ENCODE data around the gene JADE1.

JADE1 gene

DNA sequence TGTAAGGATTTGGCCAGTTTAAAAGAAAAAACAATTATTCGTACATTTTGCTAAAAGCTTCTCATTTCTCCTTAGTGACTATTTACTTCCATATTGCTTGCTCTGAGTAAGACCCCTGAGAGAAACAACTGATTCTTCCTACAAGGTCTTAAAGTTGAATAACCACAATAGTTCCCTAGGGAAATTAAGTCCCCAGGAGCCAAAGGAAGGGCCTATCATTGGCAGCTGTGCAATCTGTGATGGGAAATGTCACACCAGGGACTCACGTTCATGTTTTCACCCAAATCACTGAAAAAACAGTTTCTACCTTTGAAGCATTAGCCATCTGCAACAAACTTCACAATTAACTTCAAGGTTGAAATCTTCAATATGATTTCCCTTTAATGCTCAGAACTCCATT, 66.7 kb downstream of the JADE1 start:
- peak; percentile 28 for DNase-seq (ENCODE audit: low spot score)

DNA sequence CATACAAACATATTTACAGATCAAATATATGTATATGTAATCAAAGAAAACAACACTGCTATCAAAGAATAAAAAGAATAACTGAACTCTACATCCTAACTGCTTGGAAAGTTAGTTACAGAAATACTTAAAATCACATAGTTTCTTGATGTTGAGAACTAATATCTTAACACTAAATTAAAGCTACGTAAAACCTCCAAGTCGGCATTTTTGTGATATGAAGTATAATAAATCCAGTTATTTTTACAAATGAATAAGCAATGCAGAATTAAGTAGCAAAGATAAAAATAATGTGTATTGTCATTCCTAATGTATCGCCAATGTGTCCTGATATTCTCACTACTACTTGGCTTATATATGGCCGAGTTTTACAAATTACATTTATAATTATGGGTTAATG, 68.4 kb downstream of the JADE1 start:
- no peak for DNase-seq (ENCODE audit: low spot score)

DNA sequence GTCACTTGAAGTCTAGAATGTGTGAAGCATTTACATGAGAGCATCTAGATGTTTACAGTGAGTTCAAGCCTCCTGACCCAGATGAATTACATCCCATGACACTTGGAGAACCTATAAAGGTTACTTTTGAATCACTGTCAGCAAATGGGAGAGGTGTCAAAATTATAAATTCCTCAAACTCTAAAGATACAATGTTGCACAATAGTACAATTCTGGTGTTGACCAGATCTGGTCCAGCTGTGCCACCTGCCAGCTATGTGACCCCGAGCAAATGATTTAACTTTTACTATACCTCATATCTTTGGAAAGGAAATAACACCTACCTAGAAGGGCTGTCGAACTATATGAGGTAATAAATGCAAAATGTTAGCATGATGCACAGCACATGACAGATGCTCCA, 69.8 kb downstream of the JADE1 start:
- no peak for DNase-seq (ENCODE audit: low spot score)

DNA sequence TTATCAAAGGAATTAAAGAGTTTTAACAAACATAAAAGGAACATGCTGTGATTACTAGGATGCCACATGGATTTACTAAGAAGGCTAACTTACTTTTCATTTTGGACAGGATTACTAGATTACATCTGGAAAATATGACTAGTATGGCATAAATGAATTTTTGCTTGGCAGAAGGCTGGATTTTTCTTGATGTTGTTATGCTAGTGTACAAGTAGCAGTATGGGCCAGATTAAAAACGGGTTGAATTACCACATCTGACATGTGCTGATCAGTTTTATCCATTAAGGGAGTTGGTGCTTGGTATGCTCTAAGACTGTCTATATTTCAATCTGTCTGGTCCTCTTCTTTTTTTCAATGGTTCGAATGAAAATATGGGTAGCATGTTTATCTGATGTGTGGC, 70.5 kb downstream of the JADE1 start:
- no peak for DNase-seq (ENCODE audit: low spot score)

DNA sequence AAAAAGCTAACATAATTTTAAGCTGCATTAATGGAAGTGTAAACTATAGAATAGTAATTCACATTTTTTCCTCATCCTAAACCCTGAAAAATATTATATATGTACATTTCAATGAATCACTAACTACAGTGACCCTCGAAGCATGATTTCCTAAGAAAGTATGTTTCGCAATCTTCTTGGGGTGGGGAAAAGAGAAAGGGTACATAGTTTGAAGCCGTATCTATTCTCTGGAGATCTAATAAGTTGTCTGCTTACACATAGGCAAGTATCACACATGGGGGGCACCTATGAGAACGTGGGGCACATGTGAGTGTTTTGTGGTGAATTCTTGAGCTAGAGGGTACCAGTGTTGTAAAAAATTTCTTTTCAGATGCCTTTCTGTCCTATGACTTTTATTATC, 71.2 kb downstream of the JADE1 start:
- DNase-seq (ENCODE audit: low spot score), result no peak

DNA sequence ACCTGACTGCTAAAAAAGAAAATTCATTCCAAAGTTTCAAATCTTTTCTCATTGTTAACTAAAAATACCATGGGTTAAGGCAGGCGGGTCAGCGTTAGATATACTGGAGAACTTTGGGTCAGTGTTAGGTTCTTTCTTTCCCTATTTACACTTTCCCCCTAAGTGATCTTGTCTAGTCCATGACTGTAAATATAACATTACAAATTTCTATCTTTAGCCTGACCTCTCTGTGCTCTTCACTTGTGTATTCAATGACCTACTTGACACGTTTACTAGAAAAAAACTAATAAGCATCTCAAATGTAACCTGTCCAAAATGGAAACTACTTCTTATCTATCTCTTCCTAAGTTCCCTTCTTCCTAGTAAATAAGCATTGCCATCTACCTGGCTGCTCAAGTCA, 95.3 kb downstream of the JADE1 start:
- DNase-seq (ENCODE audit: low spot score), result no peak

DNA sequence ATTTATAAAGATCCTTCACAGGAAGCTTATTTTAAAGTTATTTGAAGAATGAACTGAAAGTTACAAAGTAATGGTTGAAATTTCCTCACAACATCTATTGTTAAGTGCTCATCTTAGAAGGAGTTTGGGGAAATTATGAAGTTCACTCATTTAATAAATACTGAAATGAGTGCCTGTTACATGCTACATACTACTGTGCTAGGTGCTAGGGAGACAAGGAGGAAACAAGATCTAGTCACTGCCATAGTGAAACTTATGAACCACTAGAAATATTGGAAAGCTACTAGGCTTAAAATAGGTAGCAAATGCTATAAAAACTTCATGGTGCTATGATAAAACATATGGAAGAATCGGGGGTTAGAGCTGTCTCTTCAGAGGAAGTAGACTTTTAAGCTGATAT, 97.1 kb downstream of the JADE1 start:
- DNase-seq (ENCODE audit: low spot score), result no peak

DNA sequence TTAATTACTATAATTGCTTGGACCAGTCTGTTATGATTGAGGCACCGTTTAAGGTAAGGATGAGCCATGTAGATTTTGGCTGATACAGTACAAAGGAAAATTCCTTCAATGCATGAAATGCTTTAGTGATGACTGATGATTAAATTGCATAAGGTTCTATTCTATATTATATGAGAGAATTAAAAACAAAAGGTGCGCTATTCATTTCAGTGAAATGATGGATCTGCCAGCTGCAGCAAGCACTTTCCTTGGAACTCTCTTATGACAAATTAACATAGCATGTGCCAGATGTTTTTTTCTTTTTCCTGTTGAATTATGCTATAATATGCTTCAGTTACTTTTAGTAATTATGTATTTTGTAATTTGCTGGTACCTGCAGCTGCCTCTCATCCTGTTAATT, 98.5 kb downstream of the JADE1 start:
- DNase-seq (ENCODE audit: low spot score), result no peak

DNA sequence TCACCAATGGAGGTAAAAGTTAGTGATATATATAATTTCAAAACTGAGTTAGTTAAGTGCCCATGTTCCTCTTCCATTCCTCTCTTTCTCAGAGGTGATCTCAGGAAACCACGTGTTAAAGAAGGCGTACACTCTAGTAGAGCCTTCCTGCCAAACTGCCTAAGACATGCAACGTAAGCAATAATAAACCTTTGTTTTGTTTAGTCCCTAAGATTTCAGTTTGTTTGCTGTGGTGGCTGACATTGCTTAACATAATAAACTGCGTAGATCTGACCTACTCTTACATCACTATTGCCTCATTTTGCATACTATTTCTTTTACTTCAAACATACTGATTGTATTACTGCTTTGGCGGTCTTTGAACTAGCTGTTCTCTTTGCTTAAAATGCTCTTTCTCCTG, 99.2 kb downstream of the JADE1 start:
- DNase-seq (ENCODE audit: low spot score), result no peak

DNA sequence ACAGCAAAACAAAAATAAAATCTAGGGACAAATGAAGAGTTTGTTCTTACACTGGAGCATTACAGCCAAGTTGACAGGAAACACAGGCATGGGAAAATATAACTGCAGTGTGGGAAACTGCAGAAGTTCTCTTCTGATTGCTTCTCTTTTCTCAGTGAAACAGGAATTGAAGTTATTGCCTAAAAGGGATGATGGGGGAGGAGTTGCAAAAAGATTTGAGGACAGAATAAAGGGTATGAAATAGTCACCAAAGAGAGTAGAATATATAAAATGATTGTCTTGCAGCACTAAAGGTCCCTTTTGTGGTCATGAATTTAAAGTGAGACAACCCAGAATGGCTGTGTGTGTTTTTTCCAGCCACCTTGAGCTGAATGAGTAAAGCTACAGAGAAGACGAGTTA, 103.7 kb downstream of the JADE1 start:
- DNase-seq (ENCODE audit: low spot score), result peak; percentile 42

DNA sequence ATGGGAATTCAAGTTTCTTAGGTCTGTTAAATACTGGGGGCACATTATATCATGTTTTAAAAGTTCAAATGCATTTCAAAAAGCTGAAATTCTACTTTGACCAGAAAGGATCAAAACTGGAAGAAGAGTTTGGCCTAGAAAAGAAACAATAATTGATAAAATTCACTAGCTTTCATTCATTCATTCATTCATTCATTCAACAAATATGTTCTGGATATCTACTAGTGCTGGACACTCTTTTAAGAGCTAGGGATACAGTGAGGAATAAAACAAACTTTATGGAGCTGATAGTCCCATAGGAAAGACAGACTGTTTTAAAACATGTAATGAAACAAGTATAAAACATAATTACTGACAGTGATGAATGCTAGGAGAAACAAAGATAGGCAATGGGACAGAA, 106.0 kb downstream of the JADE1 start:
- DNase-seq (ENCODE audit: low spot score), result no peak

DNA sequence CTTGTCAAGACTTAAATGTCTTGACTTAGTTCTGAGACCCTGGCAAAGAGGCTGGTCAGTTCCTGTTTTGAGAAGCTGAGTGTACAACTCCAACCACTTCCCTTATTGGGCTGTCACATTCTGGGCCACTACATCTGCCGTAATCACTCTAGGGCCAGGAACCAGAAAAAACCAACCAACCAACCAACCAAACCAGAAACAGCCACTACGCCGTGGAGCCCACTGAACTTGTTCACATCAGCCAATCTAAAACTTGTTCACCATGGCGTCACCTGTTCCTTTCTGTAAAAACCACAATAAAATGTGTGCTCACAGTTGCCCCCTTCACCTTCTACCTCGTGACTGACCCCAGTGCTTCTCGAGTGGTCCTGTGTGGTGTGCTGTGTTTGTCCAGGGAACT, 107.3 kb downstream of the JADE1 start:
- peak; percentile 56 for DNase-seq (ENCODE audit: low spot score)

DNA sequence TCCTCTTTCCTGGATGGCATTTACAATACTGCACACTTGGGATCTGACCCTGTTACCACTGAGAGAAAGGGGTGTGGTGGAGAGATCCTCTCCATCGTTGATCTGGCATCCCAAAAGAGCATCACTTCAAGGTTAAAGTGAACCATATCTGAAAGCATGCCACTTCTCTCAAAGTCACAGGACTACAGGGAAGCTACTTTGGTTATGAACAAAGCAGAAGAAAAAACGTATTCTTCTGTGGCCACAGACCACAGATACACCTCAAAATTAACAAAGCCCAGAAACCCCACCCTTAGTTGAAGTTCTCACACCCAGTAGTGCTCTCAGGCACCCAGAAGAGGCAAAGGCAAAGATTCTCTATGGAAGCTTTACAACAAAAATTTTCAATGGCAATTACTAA, 108.3 kb downstream of the JADE1 start:
- no peak for DNase-seq (ENCODE audit: low spot score)

DNA sequence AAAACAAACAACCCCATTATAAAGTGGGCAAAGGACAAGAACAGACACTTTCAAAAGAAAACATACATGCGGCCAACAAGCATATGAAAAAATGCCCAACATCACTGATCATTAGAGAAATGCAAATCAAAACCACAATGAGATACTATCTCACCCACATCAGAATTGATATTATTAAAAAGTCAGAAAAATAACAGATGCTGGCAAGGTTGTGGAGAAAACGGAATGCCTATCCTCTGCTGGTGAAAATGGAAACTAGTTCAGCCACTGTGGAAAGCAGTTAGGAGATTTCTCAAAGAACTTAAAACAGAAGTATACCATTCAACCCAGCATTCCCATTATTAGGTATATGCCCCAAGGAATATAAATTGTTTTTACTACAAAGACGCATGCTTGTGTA, 112.5 kb downstream of the JADE1 start:
- no peak for DNase-seq (ENCODE audit: low spot score)
